Central memory CD8-positive, alpha-beta T cell (primary cell): ENCODE measurements around the gene UBE2L6.
A peak's percentile ranks its signal among the peaks of the same experiment; 100 is the strongest.

ENCODE experiments used
- ATAC-seq: fragments of 150-1000 bp; cut with Tn5 transposase; replicated peaks from 2 replicates; pipeline ENCODE4 v1.10.0; 2022; ENCODE audit warnings: mild to moderate bottlenecking, moderate FRiP score, moderate number of reproducible peaks; ENCODE audit not compliant: poor library complexity, severe bottlenecking; ENCODE audit errors: extremely low read depth
- DNase-seq, 2 donors: peaks; one replicate each; pipeline ENCODE4 v3.0.0; 2021; ENCODE audit warnings: low spot score in 2 of 2
- H3K27ac Mint-ChIP-seq: one replicate; pipeline ENCODE4 v1.8.0; 2022; ENCODE audit warnings: low read depth, mild to moderate bottlenecking, moderate library complexity, mixed read lengths
- H3K27me3 Mint-ChIP-seq: one replicate; pipeline ENCODE4 v1.8.0; 2022; ENCODE audit warnings: mixed read lengths
- H3K36me3 Mint-ChIP-seq: one replicate; pipeline ENCODE4 v1.8.0; 2022; ENCODE audit warnings: mild to moderate bottlenecking, moderate library complexity, mixed read lengths; ENCODE audit not compliant: insufficient read depth
- H3K4me1 Mint-ChIP-seq: one replicate; pipeline ENCODE4 v1.8.0; 2022; ENCODE audit warnings: mixed read lengths
- H3K4me3 Mint-ChIP-seq: one replicate; pipeline ENCODE4 v1.8.0; 2022; ENCODE audit warnings: mild to moderate bottlenecking, moderate library complexity, mixed read lengths
- H3K9me3 Mint-ChIP-seq: one replicate; pipeline ENCODE4 v1.8.0; 2022; ENCODE audit warnings: mixed read lengths

Gene UBE2L6

DNA sequence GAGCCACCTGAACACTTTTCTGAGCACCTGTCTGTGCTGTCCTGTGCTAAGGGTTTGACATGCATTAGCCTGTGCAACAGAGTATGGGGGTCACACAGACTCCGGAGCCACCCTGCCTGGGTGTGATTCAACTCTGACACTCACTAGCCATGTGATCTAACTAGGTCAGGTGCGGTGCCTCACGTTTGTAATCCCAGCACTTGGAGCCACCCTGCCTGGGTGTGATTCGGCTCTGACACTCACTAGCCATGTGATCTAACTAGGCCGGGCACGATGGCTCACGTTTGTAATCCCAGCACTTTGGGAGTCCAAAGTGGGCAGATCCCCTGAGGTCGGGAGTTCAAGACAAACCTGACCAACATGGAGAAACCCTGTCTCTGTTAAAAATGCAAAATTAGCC, 11.4 kb downstream of the UBE2L6 start:
- no peaks in the 10 kb centered on the region for H3K27me3 Mint-ChIP-seq
- no peak overlapping the region for H3K4me3 Mint-ChIP-seq
- no peak overlapping the region for H3K27ac Mint-ChIP-seq
- peaks cover 4% of the 10 kb centered on the region for H3K4me1 Mint-ChIP-seq
- ATAC-seq (no peak), DNase-seq (no peak)
- peaks cover 76% of the 10 kb centered on the region for H3K36me3 Mint-ChIP-seq
- H3K9me3 Mint-ChIP-seq, result no peaks in the 10 kb centered on the region

GRCh38 chr11:57555393-57555792, 12.1 kb downstream of the UBE2L6 start:
- no peak for DNase-seq
- no peak for ATAC-seq
- H3K27me3 Mint-ChIP-seq, result no peaks in the 10 kb centered on the region
- H3K9me3 Mint-ChIP-seq, result no peaks in the 10 kb centered on the region
- H3K36me3 Mint-ChIP-seq, result peaks cover 76% of the 10 kb centered on the region
- no peaks in the 10 kb centered on the region for H3K4me1 Mint-ChIP-seq
- H3K4me3 Mint-ChIP-seq, result no peak overlapping the region
- no peak overlapping the region for H3K27ac Mint-ChIP-seq

- no peak for ATAC-seq
- Mint-ChIP-seq H3K36me3 (peaks cover 63% of the 10 kb centered on the region), H3K27ac (no peak overlapping the region), H3K27me3 (no peaks in the 10 kb centered on the region), H3K4me1 (peaks cover 5% of the 10 kb centered on the region), H3K9me3 (no peaks in the 10 kb centered on the region), H3K4me3 (no peak overlapping the region)
- DNase-seq, result no peak
Measured at GRCh38 chr11:57552479-57552878, 15.0 kb downstream of the UBE2L6 start.

GRCh38 chr11:57551941-57552340, 15.5 kb downstream of the UBE2L6 start:
- peaks cover 57% of the 10 kb centered on the region for H3K36me3 Mint-ChIP-seq
- DNase-seq (no peak), ATAC-seq (no peak)
- H3K9me3 Mint-ChIP-seq, result no peaks in the 10 kb centered on the region
- H3K27me3 Mint-ChIP-seq, result no peaks in the 10 kb centered on the region
- no peak overlapping the region for H3K4me3 Mint-ChIP-seq
- H3K27ac Mint-ChIP-seq, result no peak overlapping the region
- H3K4me1 Mint-ChIP-seq, result peaks cover 10% of the 10 kb centered on the region

- Mint-ChIP-seq H3K27ac (peak overlapping the region; percentile 95), H3K27me3 (no peaks in the 10 kb centered on the region), H3K4me3 (no peak overlapping the region), H3K36me3 (peaks cover 43% of the 10 kb centered on the region), H3K9me3 (no peaks in the 10 kb centered on the region), H3K4me1 (peaks cover 11% of the 10 kb centered on the region)
- ATAC-seq, result no peak
- no peak for DNase-seq
Measured at GRCh38 chr11:57549983-57550382, 17.5 kb downstream of the UBE2L6 start.

GRCh38 chr11:57547854-57548377, 19.6 kb downstream of the UBE2L6 start:
- ATAC-seq (peak; percentile 91), DNase-seq (peak in 1 of 2 donors; percentile 43)
- Mint-ChIP-seq H3K4me3 (peak overlapping the region; percentile 34), H3K27ac (peak overlapping the region; percentile 95), H3K9me3 (no peaks in the 10 kb centered on the region), H3K4me1 (peaks cover 11% of the 10 kb centered on the region), H3K27me3 (no peaks in the 10 kb centered on the region), H3K36me3 (peaks cover 24% of the 10 kb centered on the region)

GRCh38 chr11:57546869-57547475, 20.5 kb downstream of the UBE2L6 start:
- Mint-ChIP-seq H3K36me3 (peaks cover 16% of the 10 kb centered on the region), H3K9me3 (no peaks in the 10 kb centered on the region), H3K27me3 (no peaks in the 10 kb centered on the region), H3K4me3 (peak overlapping the region; percentile 34), H3K4me1 (peaks cover 11% of the 10 kb centered on the region), H3K27ac (peak overlapping the region; percentile 95)
- ATAC-seq (no peak), DNase-seq (no peak)

GRCh38 chr11:57546451-57546850, 21.0 kb downstream of the UBE2L6 start:
- no peaks in the 10 kb centered on the region for H3K27me3 Mint-ChIP-seq
- H3K9me3 Mint-ChIP-seq, result no peaks in the 10 kb centered on the region
- H3K4me1 Mint-ChIP-seq, result peaks cover 11% of the 10 kb centered on the region
- ATAC-seq, result no peak
- DNase-seq, result no peak
- H3K36me3 Mint-ChIP-seq, result peaks cover 15% of the 10 kb centered on the region
- no peak overlapping the region for H3K4me3 Mint-ChIP-seq
- peak overlapping the region; percentile 95 for H3K27ac Mint-ChIP-seq

- no peak overlapping the region for H3K4me3 Mint-ChIP-seq
- no peak overlapping the region for H3K27ac Mint-ChIP-seq
- ATAC-seq (no peak), DNase-seq (no peak)
- H3K36me3 Mint-ChIP-seq, result peaks cover 15% of the 10 kb centered on the region
- peaks cover 11% of the 10 kb centered on the region for H3K4me1 Mint-ChIP-seq
- no peaks in the 10 kb centered on the region for H3K9me3 Mint-ChIP-seq
- no peaks in the 10 kb centered on the region for H3K27me3 Mint-ChIP-seq
Measured at GRCh38 chr11:57545883-57546282, 21.6 kb downstream of the UBE2L6 start.

GRCh38 chr11:57544566-57544965, 22.9 kb downstream of the UBE2L6 start:
- Mint-ChIP-seq H3K27me3 (no peaks in the 10 kb centered on the region), H3K27ac (no peak overlapping the region), H3K4me1 (peaks cover 11% of the 10 kb centered on the region), H3K36me3 (peaks cover 9% of the 10 kb centered on the region), H3K4me3 (no peak overlapping the region), H3K9me3 (no peaks in the 10 kb centered on the region)
- no peak for ATAC-seq
- DNase-seq, result no peak

DNA sequence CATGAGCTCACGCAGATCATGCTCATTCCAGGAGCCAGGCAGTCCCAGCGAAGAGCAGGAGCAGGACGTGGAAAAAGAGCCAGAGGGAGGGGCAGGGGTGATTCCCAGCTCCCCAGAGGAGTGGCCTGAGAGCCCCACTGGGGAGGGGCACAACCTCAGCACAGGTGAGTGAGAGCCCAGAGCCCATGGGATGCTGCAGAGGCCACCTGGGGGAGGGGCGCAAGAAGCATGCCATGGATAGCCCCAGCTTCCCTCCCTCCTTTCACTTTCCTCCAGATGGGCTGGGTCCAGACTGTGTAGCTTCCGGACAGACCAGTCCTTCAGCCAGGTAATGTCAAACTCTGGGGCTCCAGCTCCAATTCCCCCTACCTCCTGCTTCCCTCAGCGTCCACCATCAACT, 23.9 kb downstream of the UBE2L6 start:
- no peak for DNase-seq
- H3K4me3 Mint-ChIP-seq, result no peak overlapping the region
- no peak overlapping the region for H3K27ac Mint-ChIP-seq
- no peaks in the 10 kb centered on the region for H3K27me3 Mint-ChIP-seq
- H3K9me3 Mint-ChIP-seq, result no peaks in the 10 kb centered on the region
- H3K36me3 Mint-ChIP-seq, result peaks cover 6% of the 10 kb centered on the region
- ATAC-seq, result no peak
- H3K4me1 Mint-ChIP-seq, result peaks cover 11% of the 10 kb centered on the region

DNA sequence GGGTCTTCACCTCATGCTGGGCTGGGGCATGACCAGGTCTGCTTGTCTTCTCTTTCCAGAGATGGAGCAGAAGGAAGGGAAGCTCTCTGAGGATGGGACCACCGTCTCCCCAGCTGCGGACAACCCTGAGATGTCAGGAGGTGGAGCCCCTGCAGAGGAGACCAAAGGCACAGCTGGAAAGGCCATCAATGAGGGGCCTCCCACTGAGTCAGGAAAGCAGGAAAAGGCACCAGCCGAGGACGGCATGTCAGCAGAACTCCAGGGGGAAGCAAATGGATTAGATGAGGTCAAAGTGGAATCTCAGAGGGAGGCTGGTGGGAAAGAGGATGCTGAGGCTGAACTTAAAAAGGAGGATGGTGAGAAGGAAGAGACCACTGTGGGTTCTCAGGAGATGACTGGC, 24.9 kb downstream of the UBE2L6 start:
- Mint-ChIP-seq H3K27ac (peak overlapping the region; percentile 10), H3K4me3 (no peak overlapping the region), H3K4me1 (peaks cover 7% of the 10 kb centered on the region), H3K36me3 (peaks cover 2% of the 10 kb centered on the region), H3K9me3 (no peaks in the 10 kb centered on the region), H3K27me3 (no peaks in the 10 kb centered on the region)
- ATAC-seq (no peak), DNase-seq (no peak)

DNA sequence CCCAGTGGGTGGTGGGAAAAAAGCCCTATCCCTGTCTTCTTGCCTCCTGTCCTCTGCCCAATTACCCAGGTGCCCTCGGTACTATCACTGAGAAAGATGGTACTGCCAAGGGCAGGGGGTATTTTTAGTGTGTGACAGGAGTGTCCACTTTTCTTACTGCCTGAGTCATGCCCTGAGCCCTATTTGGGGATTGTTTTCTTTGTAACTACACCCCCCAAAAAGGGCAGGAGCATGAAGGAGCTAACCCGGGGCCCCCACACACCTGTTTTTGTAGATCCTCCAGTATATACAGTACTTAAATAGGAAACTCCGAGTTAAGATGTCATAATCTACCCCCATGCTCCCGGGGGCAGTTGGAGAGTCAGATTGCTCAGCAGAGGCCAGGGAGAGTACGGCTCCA, 26.3 kb downstream of the UBE2L6 start:
- H3K27me3 Mint-ChIP-seq, result no peaks in the 10 kb centered on the region
- H3K27ac Mint-ChIP-seq, result no peak overlapping the region
- peaks cover 2% of the 10 kb centered on the region for H3K36me3 Mint-ChIP-seq
- no peaks in the 10 kb centered on the region for H3K9me3 Mint-ChIP-seq
- no peak overlapping the region for H3K4me3 Mint-ChIP-seq
- DNase-seq (no peak), ATAC-seq (no peak)
- H3K4me1 Mint-ChIP-seq, result no peaks in the 10 kb centered on the region
